Osteocyte (in vitro differentiated cells): Measurements from ENCODE around the gene LCNL1. TPM values are rescaled to one million over a fixed set of nuclear protein-coding genes. Genes with fewer than 3 reads are reported as not detected.

Source experiments
- DNase-seq: peaks from one replicate; pipeline ENCODE4 v3.0.0; 2021; ENCODE audit warnings: mixed read lengths; ENCODE audit not compliant: unreplicated experiment; ENCODE audit errors: extremely low spot score
- H3K27ac Mint-ChIP-seq: one replicate; pipeline ENCODE4 v1.8.0; 2021; ENCODE audit warnings: mild to moderate bottlenecking, mixed read lengths; ENCODE audit not compliant: unreplicated experiment
- H3K27me3 Mint-ChIP-seq: one replicate; pipeline ENCODE4 v1.8.0; 2021; ENCODE audit warnings: mixed read lengths; ENCODE audit not compliant: unreplicated experiment
- H3K36me3 Mint-ChIP-seq: one replicate; pipeline ENCODE4 v1.8.0; 2021; ENCODE audit warnings: mixed read lengths; ENCODE audit not compliant: unreplicated experiment
- H3K4me1 Mint-ChIP-seq: one replicate; pipeline ENCODE4 v1.8.0; 2021; ENCODE audit warnings: mixed read lengths; ENCODE audit not compliant: unreplicated experiment
- H3K4me3 Mint-ChIP-seq: one replicate; pipeline ENCODE4 v1.8.0; 2021; ENCODE audit warnings: mild to moderate bottlenecking, moderate library complexity, mixed read lengths; ENCODE audit not compliant: unreplicated experiment
- H3K9me3 Mint-ChIP-seq: one replicate; pipeline ENCODE4 v1.8.0; 2021; ENCODE audit warnings: mixed read lengths; ENCODE audit not compliant: unreplicated experiment
- CTCF ChIP-seq: fragments of 200-600 bp; sonication (generic); IDR thresholded peaks from 2 replicates; pipeline ENCODE4 v1.5.0; 2021; ENCODE audit warnings: antibody characterized with exemption, mild to moderate bottlenecking, moderate library complexity
- total RNA-seq: library from RNA; stranded (reverse); gene quantifications from 2 replicates; pipeline ENCODE4 v1.2.1, GENCODE V29; 2021

LCNL1 gene
- total RNA-seq, 1 donor from 2014 or later = 3.4 TPM

GRCh38 chr9:136953771-136954269 lies 29.0 kb upstream of the LCNL1 start:
- H3K27me3 Mint-ChIP-seq = no peaks in the 10 kb centered on the region
- no peak overlapping the region for H3K27ac Mint-ChIP-seq
- DNase-seq = no peak
- no peaks in the 10 kb centered on the region for H3K9me3 Mint-ChIP-seq
- H3K4me1 Mint-ChIP-seq = peaks cover 5% of the 10 kb centered on the region
- H3K36me3 Mint-ChIP-seq = no peaks in the 10 kb centered on the region
- H3K4me3 Mint-ChIP-seq = no peak overlapping the region
- no peak for TF ChIP-seq CTCF

- Mint-ChIP-seq H3K4me1 (peaks cover 4% of the 10 kb centered on the region), H3K4me3 (no peak overlapping the region), H3K27ac (no peak overlapping the region), H3K27me3 (no peaks in the 10 kb centered on the region), H3K9me3 (no peaks in the 10 kb centered on the region), H3K36me3 (no peaks in the 10 kb centered on the region)
- no peak for DNase-seq
- no peak for TF ChIP-seq CTCF
Measured at GRCh38 chr9:136954270-136955083, 28.3 kb upstream of the LCNL1 start.

GRCh38 chr9:136955202-136955942 lies 27.4 kb upstream of the LCNL1 start:
- H3K4me3 Mint-ChIP-seq = no peak overlapping the region
- no peak overlapping the region for H3K27ac Mint-ChIP-seq
- H3K36me3 Mint-ChIP-seq = no peaks in the 10 kb centered on the region
- no peak for DNase-seq
- H3K9me3 Mint-ChIP-seq = no peaks in the 10 kb centered on the region
- no peak for TF ChIP-seq CTCF
- H3K4me1 Mint-ChIP-seq = peaks cover 3% of the 10 kb centered on the region
- no peaks in the 10 kb centered on the region for H3K27me3 Mint-ChIP-seq

- no peak overlapping the region for H3K27ac Mint-ChIP-seq
- DNase-seq = no peak
- TF ChIP-seq CTCF = no peak
- H3K4me3 Mint-ChIP-seq = no peak overlapping the region
- no peaks in the 10 kb centered on the region for H3K36me3 Mint-ChIP-seq
- H3K9me3 Mint-ChIP-seq = no peaks in the 10 kb centered on the region
- no peaks in the 10 kb centered on the region for H3K27me3 Mint-ChIP-seq
- peaks cover 6% of the 10 kb centered on the region for H3K4me1 Mint-ChIP-seq
Measured at GRCh38 chr9:136955943-136956335, 26.9 kb upstream of the LCNL1 start.

- Mint-ChIP-seq H3K4me1 (peaks cover 10% of the 10 kb centered on the region), H3K27ac (no peak overlapping the region), H3K4me3 (no peak overlapping the region), H3K9me3 (no peaks in the 10 kb centered on the region), H3K27me3 (no peaks in the 10 kb centered on the region), H3K36me3 (no peaks in the 10 kb centered on the region)
- TF ChIP-seq CTCF = no peak
- DNase-seq = no peak
Measured at GRCh38 chr9:136956604-136957003, 26.2 kb upstream of the LCNL1 start.
